Mammary epithelial cell (primary cell): ENCODE measurements around the gene NLGN4X.

Source experiments
- CTCF ChIP-seq, 2 donors: IDR thresholded peaks in 1 of 2; conservative IDR thresholded peaks in 1 of 2; 2 replicates each; pipeline ENCODE4 v1.5.1; 2011 to 2012; ENCODE audit warnings: inconsistent platforms in 2 of 2, low read length in 2 of 2, mild to moderate bottlenecking in 2 of 2, control low read depth in 1 of 2, low read depth in 1 of 2; ENCODE audit not compliant: insufficient read depth in 1 of 2; ENCODE audit errors: extremely low read depth in 1 of 2
- EZH2 ChIP-seq: IDR thresholded peaks from 2 replicates; pipeline ENCODE4 v1.6.1; 2012; ENCODE audit warnings: low read length, inconsistent platforms, borderline replicate concordance

- TF ChIP-seq CTCF (conservative IDR thresholded peaks at IDR 0.05 in 1 of 2, IDR thresholded peaks at IDR 0.05 in 1 of 2; ENCODE audit: extremely low read depth in 1 of 2, insufficient read depth in 1 of 2, low read depth in 1 of 2, low read length in 2 of 2) (no peak), EZH2 (no peak)
These were observed 360.9 kb downstream of the NLGN4X start for GRCh38 chrX:5867778-5868177.
